ENCODE data around the gene CHCHD10.
A peak's percentile ranks its signal among the peaks of the same experiment; 100 is the strongest.

The CHCHD10 gene

DNA sequence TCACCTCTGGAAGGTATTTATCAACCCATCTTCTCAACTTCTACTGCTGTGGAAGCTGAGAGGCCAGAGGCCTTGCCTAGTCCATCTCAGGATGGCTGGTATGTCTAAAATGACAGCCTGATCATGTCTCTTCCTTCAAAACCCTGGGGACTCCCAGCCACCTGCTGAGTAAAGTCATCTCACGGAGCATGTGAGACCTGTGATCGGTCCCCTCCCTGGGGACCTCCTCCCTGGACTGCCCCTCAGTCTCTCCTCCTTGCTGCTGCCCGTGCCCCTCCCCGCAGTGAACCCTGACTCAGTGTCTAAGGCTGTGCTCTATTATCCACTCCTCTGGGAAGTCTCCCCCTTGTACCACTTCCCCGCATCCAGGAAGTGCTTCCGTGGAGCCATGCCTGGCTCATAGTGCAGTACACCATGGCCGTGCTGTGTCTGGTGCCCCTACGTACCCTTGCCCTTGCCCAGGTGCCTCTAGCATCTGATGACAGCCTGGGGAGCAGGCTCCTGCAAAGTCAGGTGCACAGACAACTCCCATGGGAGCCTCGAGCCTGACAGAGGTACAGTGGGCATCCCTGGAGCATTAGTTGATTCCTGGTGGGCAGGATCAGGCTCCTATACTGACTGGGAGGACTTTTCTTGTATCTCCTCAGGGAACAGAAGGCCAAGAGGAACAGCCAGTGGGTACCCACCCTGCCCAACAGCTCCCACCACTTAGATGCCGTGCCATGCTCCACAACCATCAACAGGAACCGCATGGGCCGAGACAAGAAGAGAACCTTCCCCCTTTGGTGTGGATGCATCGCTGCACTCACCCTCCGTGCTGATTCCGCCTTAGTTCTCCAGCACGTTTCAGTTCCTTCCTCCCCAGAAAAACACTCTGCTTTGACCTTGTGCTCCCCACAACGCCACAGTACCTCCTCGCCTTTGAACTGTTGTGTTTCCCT lies 32.8 kb upstream of the CHCHD10 start:
- Histone ChIP-seq H3K23ac (ENCODE audit: low read length in 2 of 2) (no peak overlapping the region), H3K4ac (ENCODE audit: low read depth in 1 of 2, low read length in 2 of 2) (no peak overlapping the region), H4K91ac (ENCODE audit: low read length) (no peak overlapping the region), H3K4me1 (ENCODE audit: control insufficient read depth, insufficient read depth, low read depth, low read length) (no peaks in the 10 kb centered on the region), H2BK5ac (ENCODE audit: low read depth, low read length, poor library complexity, severe bottlenecking) (no peak overlapping the region), H3K9me3 (ENCODE audit: control insufficient read depth, low read length) (no peaks in the 10 kb centered on the region), H2BK15ac (ENCODE audit: low read depth, poor library complexity, severe bottlenecking) (no peak overlapping the region), H2BK12ac (ENCODE audit: low read length in 2 of 2) (no peak overlapping the region), H3K4me3 (ENCODE audit: insufficient read depth in 1 of 2, low read depth in 1 of 2, low read length in 2 of 2) (no peak overlapping the region), H3K9ac (ENCODE audit: low read length) (no peak overlapping the region), H3K14ac (ENCODE audit: low read length in 2 of 2) (no peak overlapping the region), H3K79me1 (replicated peaks; ENCODE audit: low read length, poor library complexity, severe bottlenecking) (peaks cover 51% of the 10 kb centered on the region), H3K36me3 (ENCODE audit: control insufficient read depth in 1 of 2, insufficient read depth in 2 of 2, low read depth in 1 of 2, low read length in 2 of 2) (peaks cover 80% of the 10 kb centered on the region in 2 experiments), H2AFZ (ENCODE audit: low read depth, low read length) (no peak overlapping the region), H4K8ac (ENCODE audit: low read length) (no peak overlapping the region), H3K4me2 (ENCODE audit: low read length, poor library complexity, severe bottlenecking) (no peak overlapping the region), H2BK120ac (ENCODE audit: low read depth, low read length) (no peak overlapping the region), H3K18ac (ENCODE audit: low read depth in 1 of 2, low read length in 2 of 2) (no peak overlapping the region), H2AK5ac (ENCODE audit: low read length, severe bottlenecking) (no peak overlapping the region), H3K27ac (ENCODE audit: low read length, poor library complexity, severe bottlenecking) (no peak overlapping the region), H3K27me3 (ENCODE audit: control insufficient read depth in 1 of 2, insufficient read depth in 1 of 2, low read length in 2 of 2) (no peaks in the 10 kb centered on the region)
- WGBS, result 97% methylated on average over 18 of the region's 18 CpGs
- DNase-seq, result no peak

DNA sequence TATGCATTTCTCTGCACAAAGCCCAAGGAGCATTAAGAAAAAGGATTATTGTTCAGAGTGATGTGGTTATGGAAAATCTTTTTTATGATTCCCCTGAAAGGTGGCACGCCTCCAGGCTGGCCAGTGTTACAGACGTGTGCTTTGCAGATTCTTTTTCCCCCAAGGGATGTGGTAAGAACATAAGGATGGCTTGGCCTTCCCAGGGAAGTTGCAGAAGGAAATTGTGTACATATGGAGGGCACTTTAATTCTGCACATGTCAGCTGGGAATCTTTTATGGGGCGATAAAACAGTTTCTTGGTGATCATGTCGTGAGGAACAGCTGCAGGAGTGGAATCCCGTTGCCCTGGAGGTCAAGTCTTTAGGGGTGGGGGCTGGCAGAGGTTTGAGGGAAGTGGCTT lies 28.7 kb upstream of the CHCHD10 start:
- Histone ChIP-seq H3K23ac (ENCODE audit: low read length in 2 of 2) (no peak overlapping the region), H3K9me3 (ENCODE audit: control insufficient read depth, low read length) (no peaks in the 10 kb centered on the region), H3K4me1 (ENCODE audit: control insufficient read depth, insufficient read depth, low read depth, low read length) (peaks cover 4% of the 10 kb centered on the region), H3K14ac (ENCODE audit: low read length in 2 of 2) (no peak overlapping the region), H3K27me3 (ENCODE audit: control insufficient read depth in 1 of 2, insufficient read depth in 1 of 2, low read length in 2 of 2) (no peaks in the 10 kb centered on the region), H2BK120ac (ENCODE audit: low read depth, low read length) (no peak overlapping the region), H3K36me3 (ENCODE audit: control insufficient read depth in 1 of 2, insufficient read depth in 2 of 2, low read depth in 1 of 2, low read length in 2 of 2) (peaks cover 72 to 83% of the 10 kb centered on the region in 2 experiments), H3K79me1 (replicated peaks; ENCODE audit: low read length, poor library complexity, severe bottlenecking) (peaks cover 38% of the 10 kb centered on the region), H3K4me2 (ENCODE audit: low read length, poor library complexity, severe bottlenecking) (no peak overlapping the region), H3K27ac (ENCODE audit: low read length, poor library complexity, severe bottlenecking) (no peak overlapping the region), H2BK5ac (ENCODE audit: low read depth, low read length, poor library complexity, severe bottlenecking) (no peak overlapping the region), H3K4ac (ENCODE audit: low read depth in 1 of 2, low read length in 2 of 2) (no peak overlapping the region), H2AK5ac (ENCODE audit: low read length, severe bottlenecking) (no peak overlapping the region), H2BK12ac (ENCODE audit: low read length in 2 of 2) (no peak overlapping the region), H4K8ac (ENCODE audit: low read length) (no peak overlapping the region), H2BK15ac (ENCODE audit: low read depth, poor library complexity, severe bottlenecking) (no peak overlapping the region), H2AFZ (ENCODE audit: low read depth, low read length) (no peak overlapping the region), H4K91ac (ENCODE audit: low read length) (no peak overlapping the region), H3K4me3 (ENCODE audit: insufficient read depth in 1 of 2, low read depth in 1 of 2, low read length in 2 of 2) (no peak overlapping the region), H3K18ac (ENCODE audit: low read depth in 1 of 2, low read length in 2 of 2) (no peak overlapping the region), H3K9ac (ENCODE audit: low read length) (no peak overlapping the region)
- 69% methylated on average over 5 of the region's 5 CpGs for WGBS
- no peak for DNase-seq

GRCh38 chr22:23793326-23793725 lies 25.6 kb upstream of the CHCHD10 start:
- no peak overlapping the region for H3K27ac ChIP-seq (ENCODE audit: low read length, poor library complexity, severe bottlenecking)

GRCh38 chr22:23791738-23792645 lies 24.2 kb upstream of the CHCHD10 start:
- no peak overlapping the region for H2AK5ac ChIP-seq (ENCODE audit: low read length, severe bottlenecking)
- H3K36me3 ChIP-seq (ENCODE audit: control insufficient read depth in 1 of 2, insufficient read depth in 2 of 2, low read depth in 1 of 2, low read length in 2 of 2), result peaks cover 48 to 51% of the 10 kb centered on the region in 2 experiments
- WGBS, result 95% methylated on average over 25 of the region's 25 CpGs
- H3K4me3 ChIP-seq (ENCODE audit: insufficient read depth in 1 of 2, low read depth in 1 of 2, low read length in 2 of 2), result peak overlapping the region in 1 of 2 experiments; percentile 56
- H3K4ac ChIP-seq (ENCODE audit: low read depth in 1 of 2, low read length in 2 of 2), result no peak overlapping the region
- H4K8ac ChIP-seq (ENCODE audit: low read length), result no peak overlapping the region
- no peak for DNase-seq
- H2AFZ ChIP-seq (ENCODE audit: low read depth, low read length), result no peak overlapping the region
- no peak overlapping the region for H2BK5ac ChIP-seq (ENCODE audit: low read depth, low read length, poor library complexity, severe bottlenecking)
- H3K23ac ChIP-seq (ENCODE audit: low read length in 2 of 2), result no peak overlapping the region
- H3K27me3 ChIP-seq (ENCODE audit: control insufficient read depth in 1 of 2, insufficient read depth in 1 of 2, low read length in 2 of 2), result no peaks in the 10 kb centered on the region
- H3K27ac ChIP-seq (ENCODE audit: low read length, poor library complexity, severe bottlenecking), result no peak overlapping the region
- H2BK15ac ChIP-seq (ENCODE audit: low read depth, poor library complexity, severe bottlenecking), result no peak overlapping the region
- no peak overlapping the region for H3K18ac ChIP-seq (ENCODE audit: low read depth in 1 of 2, low read length in 2 of 2)
- no peak overlapping the region for H3K4me2 ChIP-seq (ENCODE audit: low read length, poor library complexity, severe bottlenecking)
- H4K91ac ChIP-seq (ENCODE audit: low read length), result no peak overlapping the region
- H3K14ac ChIP-seq (ENCODE audit: low read length in 2 of 2), result no peak overlapping the region
- H3K9ac ChIP-seq (ENCODE audit: low read length), result peak overlapping the region; percentile 76
- H2BK12ac ChIP-seq (ENCODE audit: low read length in 2 of 2), result no peak overlapping the region
- H3K4me1 ChIP-seq (ENCODE audit: control insufficient read depth, insufficient read depth, low read depth, low read length), result peaks cover 9% of the 10 kb centered on the region
- no peak overlapping the region for H2BK120ac ChIP-seq (ENCODE audit: low read depth, low read length)
- peaks cover 19% of the 10 kb centered on the region for H3K79me1 ChIP-seq (replicated peaks; ENCODE audit: low read length, poor library complexity, severe bottlenecking)
- H3K9me3 ChIP-seq (ENCODE audit: control insufficient read depth, low read length), result no peaks in the 10 kb centered on the region

More at GRCh38 chr22:23793326-23793725, 25.6 kb upstream of the CHCHD10 start:
- Histone ChIP-seq H2BK120ac (ENCODE audit: low read depth, low read length) (no peak overlapping the region), H3K9me3 (ENCODE audit: control insufficient read depth, low read length) (no peaks in the 10 kb centered on the region), H3K4ac (ENCODE audit: low read depth in 1 of 2, low read length in 2 of 2) (no peak overlapping the region), H2BK12ac (ENCODE audit: low read length in 2 of 2) (no peak overlapping the region), H3K4me1 (ENCODE audit: control insufficient read depth, insufficient read depth, low read depth, low read length) (peaks cover 9% of the 10 kb centered on the region), H2AK5ac (ENCODE audit: low read length, severe bottlenecking) (no peak overlapping the region), H3K36me3 (ENCODE audit: control insufficient read depth in 1 of 2, insufficient read depth in 2 of 2, low read depth in 1 of 2, low read length in 2 of 2) (peaks cover 54 to 58% of the 10 kb centered on the region in 2 experiments), H4K91ac (ENCODE audit: low read length) (no peak overlapping the region), H3K14ac (ENCODE audit: low read length in 2 of 2) (no peak overlapping the region), H4K8ac (ENCODE audit: low read length) (no peak overlapping the region), H3K27me3 (ENCODE audit: control insufficient read depth in 1 of 2, insufficient read depth in 1 of 2, low read length in 2 of 2) (no peaks in the 10 kb centered on the region), H2BK15ac (ENCODE audit: low read depth, poor library complexity, severe bottlenecking) (no peak overlapping the region), H2AFZ (ENCODE audit: low read depth, low read length) (no peak overlapping the region), H3K9ac (ENCODE audit: low read length) (no peak overlapping the region), H3K4me3 (ENCODE audit: insufficient read depth in 1 of 2, low read depth in 1 of 2, low read length in 2 of 2) (no peak overlapping the region), H3K79me1 (replicated peaks; ENCODE audit: low read length, poor library complexity, severe bottlenecking) (peaks cover 23% of the 10 kb centered on the region), H3K23ac (ENCODE audit: low read length in 2 of 2) (no peak overlapping the region), H2BK5ac (ENCODE audit: low read depth, low read length, poor library complexity, severe bottlenecking) (no peak overlapping the region), H3K4me2 (ENCODE audit: low read length, poor library complexity, severe bottlenecking) (no peak overlapping the region), H3K18ac (ENCODE audit: low read depth in 1 of 2, low read length in 2 of 2) (no peak overlapping the region)
- WGBS, result 98% methylated on average over 8 of the region's 8 CpGs
- DNase-seq, result no peak
